HepG2 (cell line): ENCODE data around the gene LRBA. TPM values are rescaled to one million over a fixed set of nuclear protein-coding genes. Genes with fewer than 3 reads are reported as not detected.

ENCODE experiments used
- ATAC-seq: fragments of 200-7000 bp; cut with Tn5 transposase; 3 replicates; pipeline ENCODE4 v1.9.1; 2020; ENCODE audit warnings: mild to moderate bottlenecking, moderate library complexity
- BruUV-seq: library from RNA; stranded (reverse); fragments of 400-500 nt; replicated peaks from 2 replicates; lab custom pipeline; 2021; lab: Mats Ljungman, UMichigan
- CTCF ChIA-PET: fragments of 300-600 bp; formaldehyde crosslinking; extraction: SDS; loops from one replicate; lab custom pipeline; 2021; ENCODE audit warnings: low total read pairs, inconsistent platforms, low intra/inter-chr PET ratio; lab: Yijun Ruan, JAX
- POLR2A ChIA-PET: fragments of 350-600 bp; sonication (Branson Sonifier 250); formaldehyde crosslinking; loops from one replicate; lab custom pipeline; 2020; ENCODE audit warnings: antibody characterized with exemption, inconsistent platforms; lab: Yijun Ruan, JAX
- DNase-seq: peaks from one replicate; pipeline ENCODE4 v3.0.0-alpha.2; 2015; ENCODE audit warnings: low spot score
- FAIRE-seq: peaks from 3 replicates; lab custom pipeline; 2011; peaks lifted over from hg19 to GRCh38; lab: Jason Lieb, UNC
- H2AFZ ChIP-seq: one replicate; pipeline ENCODE4 v1.6.1; 2011; ENCODE audit warnings: low read length, inconsistent platforms
- H3K27ac ChIP-seq: fragments of 300-600 bp; 3 replicates; pipeline ENCODE4 v1.8.0; 2011; ENCODE audit warnings: mixed run types, mild to moderate bottlenecking, mixed read lengths, low read length, inconsistent platforms; ENCODE audit not compliant: insufficient read depth; ENCODE audit errors: extremely low read length
- H3K27me3 ChIP-seq, 2 experiments: fragments of 200-600 bp in 1 of 2; 2 replicates in 1 of 2; 3 replicates in 1 of 2; pipeline versions ENCODE4 v1.6.0 to v1.8.0; 2011; ENCODE audit warnings: low read length in 2 of 2, mild to moderate bottlenecking in 2 of 2, moderate library complexity in 2 of 2, inconsistent platforms in 1 of 2; ENCODE audit not compliant: insufficient read depth in 2 of 2, control insufficient read depth in 1 of 2
- H3K36me3 ChIP-seq, 2 experiments: fragments of 200-600 bp in 1 of 2; replicated peaks in 1 of 2; 2 replicates in 1 of 2; 3 replicates in 1 of 2; pipeline versions ENCODE4 v1.5.1 to v1.8.0; 2011; ENCODE audit warnings: low read length in 2 of 2, inconsistent platforms in 1 of 2; ENCODE audit not compliant: insufficient read depth in 2 of 2, control insufficient read depth in 1 of 2
- H3K4me1 ChIP-seq: 2 replicates; pipeline ENCODE4 v1.5.1; 2012; ENCODE audit warnings: low read length, inconsistent platforms; ENCODE audit not compliant: insufficient read depth
- H3K4me2 ChIP-seq: 2 replicates; pipeline ENCODE4 v1.6.0; 2011; ENCODE audit warnings: low read depth, low read length, inconsistent platforms
- H3K4me3 ChIP-seq, 3 experiments: fragments of 200-600 bp in 1 of 3; sonication (generic), shearing (Covaris generic) in 1 of 3; replicated peaks in 1 of 3; 2 replicates each; pipeline ENCODE4 v1.5.1; 2011 to 2016; ENCODE audit warnings: low read length in 3 of 3, inconsistent platforms in 2 of 3, low read depth in 2 of 3, mild to moderate bottlenecking in 2 of 3, control low read depth in 1 of 3, mixed read lengths in 1 of 3; ENCODE audit not compliant: insufficient read depth in 1 of 3
- H3K79me2 ChIP-seq: one replicate; pipeline ENCODE4 v1.6.1; 2011; ENCODE audit warnings: low read length, inconsistent platforms; ENCODE audit not compliant: insufficient read depth
- H3K9ac ChIP-seq: 2 replicates; pipeline ENCODE4 v1.6.0; 2011; ENCODE audit warnings: mild to moderate bottlenecking, low read depth, low read length, inconsistent platforms; ENCODE audit not compliant: insufficient read depth
- H3K9me3 ChIP-seq: 2 replicates; pipeline ENCODE4 v1.5.1; 2012; ENCODE audit warnings: mild to moderate bottlenecking, low read length
- H4K20me1 ChIP-seq: 2 replicates; pipeline ENCODE4 v1.6.0; 2011; ENCODE audit warnings: inconsistent platforms, mild to moderate bottlenecking, low read length, moderate library complexity; ENCODE audit not compliant: insufficient read depth
- MIER3 ChIP-seq: IDR thresholded peaks from 2 replicates; pipeline ENCODE4 v1.6.1; 2016; ENCODE audit warnings: missing compliant biosample characterization, borderline replicate concordance
- RAD21 ChIP-seq: fragments of 450-650 bp; formaldehyde crosslinking; IDR thresholded peaks from 2 replicates; pipeline ENCODE4 v1.5.0; 2020; ENCODE audit warnings: mild to moderate bottlenecking
- RAD51 ChIP-seq: fragments of 450-650 bp; IDR thresholded peaks from 2 replicates; pipeline ENCODE4 v1.6.1; 2016; ENCODE audit warnings: borderline replicate concordance
- THAP9 ChIP-seq: sonication (generic); formaldehyde crosslinking; IDR thresholded peaks from 2 replicates; pipeline ENCODE4; 2020; ENCODE audit warnings: missing genetic modification reagents, mild to moderate bottlenecking, borderline replicate concordance
- UBTF ChIP-seq: sonication (generic); formaldehyde crosslinking; IDR thresholded peaks from 2 replicates; pipeline ENCODE4 v1.4.0; 2020; ENCODE audit warnings: mild to moderate bottlenecking, missing genetic modification reagents
- ZBTB7B ChIP-seq: sonication (generic); formaldehyde crosslinking; IDR thresholded peaks from 2 replicates; pipeline ENCODE4 v1.4.0; 2020; ENCODE audit warnings: missing genetic modification reagents
- ZNF230 ChIP-seq: sonication (generic); formaldehyde crosslinking; IDR thresholded peaks from 2 replicates; pipeline ENCODE4 v1.4.0; 2020; ENCODE audit warnings: mild to moderate bottlenecking, missing genetic modification reagents
- ZNF558 ChIP-seq: sonication (generic); formaldehyde crosslinking; IDR thresholded peaks from 2 replicates; pipeline ENCODE4 v1.9.0; 2022; ENCODE audit warnings: mild to moderate bottlenecking, missing genetic modification reagents, borderline replicate concordance
- ZNF598 ChIP-seq: sonication (generic); formaldehyde crosslinking; IDR thresholded peaks from 2 replicates; pipeline ENCODE4 v1.5.1; 2020; ENCODE audit warnings: mild to moderate bottlenecking, missing genetic modification reagents, borderline replicate concordance
- ZNF660 ChIP-seq: sonication (generic); formaldehyde crosslinking; IDR thresholded peaks from 2 replicates; pipeline ENCODE4 v1.5.1; 2020; ENCODE audit warnings: mild to moderate bottlenecking, low read depth, missing genetic modification reagents, borderline replicate concordance
- WGBS: methylation state at CpG from one replicate; pipeline ENCODE4 v1.1.6; 2017; ENCODE audit warnings: low lambda C conversion rate; 5-methylcytosine and 5-hydroxymethylcytosine counted together
- in situ Hi-C: cut with HindIII; loops from 2 replicates; pipeline ENCODE4 v1.10.0; 2017; ENCODE audit warnings: low pct_unique_long_range_greater_than_20kb; ENCODE audit not compliant: extremely low pct_ligation_motif_present
- intact Hi-C: fragments of 100-400 bp; cut with micrococcal nuclease; formaldehyde crosslinking; loops from one replicate; pipeline ENCODE4 v1.10.0; 2022; ENCODE audit not compliant: unreplicated experiment
- polyA plus RNA-seq, 8 experiments: library from polyadenylated mRNA; depleted of rRNA in 3 of 8; stranded (reverse) in 7 of 8; unstranded in 1 of 8; fragments of >200 nt; fragmentation: Illumina TruSeq in 4 of 8; extraction: Trizol in 4 of 8; gene quantifications; 2 replicates each; pipeline versions ENCODE4 v1.2.1 to v1.2.3, GENCODE V29; 2011 to 2016; ENCODE audit warnings: low read depth in 4 of 8, missing spikeins in 1 of 8, mixed read lengths in 1 of 8; ENCODE audit not compliant: insufficient read depth in 1 of 8
- total RNA-seq, 5 experiments: library from RNA; depleted of rRNA; stranded (reverse); fragments of >200 nt; fragmentation: Illumina TruSeq; extraction: Trizol; gene quantifications; 2 replicates each; pipeline ENCODE4 v1.2.3, GENCODE V29; 2016; ENCODE audit warnings: low read depth in 1 of 5
- TF ChIP-seq, protein P1 (sequence below): sonication (generic); formaldehyde crosslinking; IDR thresholded peaks from 2 replicates; pipeline ENCODE4 v1.8.1; 2022; ENCODE audit warnings: mild to moderate bottlenecking, missing genetic modification reagents

Gene LRBA
- total and polyA plus RNA-seq, 2 of the 13 experiments (the other 11 are each of a cell fraction or from before 2014, with no cell fraction given), result 21.0 to 37.2 TPM

- no peak for DNase-seq
- H3K36me3 ChIP-seq, result peaks cover 0 to 3% of the 10 kb centered on the region in 2 experiments; a peak in 2 of 5 replicates
- H3K9me3 ChIP-seq, result no peaks in the 10 kb centered on the region
- in situ Hi-C loops, result no loop called here
- no peak overlapping the region for H3K27ac ChIP-seq
- no peak overlapping the region for H3K4me3 ChIP-seq
- FAIRE-seq, result no peak
- no peak for ATAC-seq
- BruUV-seq, result no TSS peak
- WGBS, result 96% methylated on average over 2 of the region's 2 CpGs
- ChIA-PET CTCF (no interaction called here), POLR2A (no interaction called here)
- intact Hi-C loops, result no loop called here
- no peaks in the 10 kb centered on the region for H3K4me1 ChIP-seq
- H3K27me3 ChIP-seq, result no peaks in the 10 kb centered on the region; a peak in 1 of 5 replicates
- TF ChIP-seq ZNF230 (CRISPR knock-in tag) (no peak), ZNF558 (CRISPR knock-in tag) (no peak), MIER3 (CRISPR knock-in tag) (no peak), RAD51 (no peak), THAP9 (CRISPR knock-in tag) (no peak), UBTF (CRISPR knock-in tag) (no peak), ZNF598 (CRISPR knock-in tag) (no peak), ZNF660 (CRISPR knock-in tag) (no peak), ZBTB7B (CRISPR knock-in tag) (no peak), RAD21 (CRISPR knock-in tag) (no peak)
- TF ChIP-seq, protein P1, sequence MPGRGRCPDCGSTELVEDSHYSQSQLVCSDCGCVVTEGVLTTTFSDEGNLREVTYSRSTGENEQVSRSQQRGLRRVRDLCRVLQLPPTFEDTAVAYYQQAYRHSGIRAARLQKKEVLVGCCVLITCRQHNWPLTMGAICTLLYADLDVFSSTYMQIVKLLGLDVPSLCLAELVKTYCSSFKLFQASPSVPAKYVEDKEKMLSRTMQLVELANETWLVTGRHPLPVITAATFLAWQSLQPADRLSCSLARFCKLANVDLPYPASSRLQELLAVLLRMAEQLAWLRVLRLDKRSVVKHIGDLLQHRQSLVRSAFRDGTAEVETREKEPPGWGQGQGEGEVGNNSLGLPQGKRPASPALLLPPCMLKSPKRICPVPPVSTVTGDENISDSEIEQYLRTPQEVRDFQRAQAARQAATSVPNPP, result no peak
- no peaks in the 10 kb centered on the region for H3K79me2 ChIP-seq
- H2AFZ ChIP-seq, result no peak overlapping the region
- H3K9ac ChIP-seq, result no peak overlapping the region
- H4K20me1 ChIP-seq, result no peaks in the 10 kb centered on the region
- H3K4me2 ChIP-seq, result no peak overlapping the region
Observed at GRCh38 chr4:150890246-150890645, 124.8 kb downstream of the LRBA start.
